Measurements from ENCODE around the gene METAP1D.
"Not testable (repeated sequence)": the region's sequence is repeated elsewhere in the genome, so short reads cannot be mapped to it uniquely, and the experiment has no call there.

Gene METAP1D

GRCh38 chr2:171999604-172000469 is at the start of gene METAP1D:
Gene METAP1D (plus strand): TSS chr2:171999953. CDS start chr2:171999970, 17 bp downstream.
- DNase-seq (ENCODE audit: low read depth), result peak; percentile 75

- DNase-seq (ENCODE audit: low read depth), result no peak
These were observed 47.5 kb upstream of the METAP1D start for GRCh38 chr2:171952276-171952675.

GRCh38 chr2:171952748-171953147 is 47.0 kb upstream of the METAP1D start:
- no peak for DNase-seq (ENCODE audit: low read depth)

GRCh38 chr2:171956135-171956825 is 43.5 kb upstream of the METAP1D start:
- no peak for DNase-seq (ENCODE audit: low read depth)

- no peak for DNase-seq (ENCODE audit: low read depth)
These were observed 42.7 kb upstream of the METAP1D start for GRCh38 chr2:171957061-171957460.

- DNase-seq (ENCODE audit: low read depth), result no peak
These were observed 41.3 kb upstream of the METAP1D start for GRCh38 chr2:171958475-171958874.

GRCh38 chr2:171959998-171960397 is 39.8 kb upstream of the METAP1D start:
- DNase-seq (ENCODE audit: low read depth), result no peak

GRCh38 chr2:171960570-171960969 is 39.2 kb upstream of the METAP1D start:
- DNase-seq (ENCODE audit: low read depth), result no peak

- DNase-seq (ENCODE audit: low read depth), result no peak
These were observed 36.6 kb upstream of the METAP1D start for GRCh38 chr2:171963198-171963597.

- DNase-seq (ENCODE audit: low read depth), result no peak
These were observed 35.4 kb upstream of the METAP1D start for GRCh38 chr2:171964308-171964707.

GRCh38 chr2:171965238-171965637 is 34.5 kb upstream of the METAP1D start:
- no peak for DNase-seq (ENCODE audit: low read depth)

- DNase-seq (ENCODE audit: low read depth), result no peak
These were observed 34.1 kb upstream of the METAP1D start for GRCh38 chr2:171965661-171966060.

GRCh38 chr2:171966235-171966634 is 33.5 kb upstream of the METAP1D start:
- no peak for DNase-seq (ENCODE audit: low read depth)

GRCh38 chr2:171966688-171967087 is 33.1 kb upstream of the METAP1D start:
- DNase-seq (ENCODE audit: low read depth), result no peak

GRCh38 chr2:171968509-171968908 is 31.2 kb upstream of the METAP1D start:
- DNase-seq (ENCODE audit: low read depth), result no peak

- no peak for DNase-seq (ENCODE audit: low read depth)
These were observed 27.3 kb upstream of the METAP1D start for GRCh38 chr2:171972329-171972982.

GRCh38 chr2:171979103-171979502 is 20.6 kb upstream of the METAP1D start:
- no peak for DNase-seq (ENCODE audit: low read depth)

- DNase-seq (ENCODE audit: low read depth), result not testable (repeated sequence)
These were observed 15.8 kb upstream of the METAP1D start for GRCh38 chr2:171983924-171984323.

- no peak for DNase-seq (ENCODE audit: low read depth)
These were observed 14.7 kb upstream of the METAP1D start for GRCh38 chr2:171985076-171985475.

- DNase-seq (ENCODE audit: low read depth), result no peak
These were observed 13.0 kb upstream of the METAP1D start for GRCh38 chr2:171986778-171987177.

- no peak for DNase-seq (ENCODE audit: low read depth)
These were observed 8.7 kb upstream of the METAP1D start for GRCh38 chr2:171991027-171991426.

GRCh38 chr2:171995586-171995985 is 4.2 kb upstream of the METAP1D start:
- no peak for DNase-seq (ENCODE audit: low read depth)

GRCh38 chr2:171996021-171996420 is 3.7 kb upstream of the METAP1D start:
- DNase-seq (ENCODE audit: low read depth), result no peak
